ENCODE results near the gene PPP2CA. TPM values are rescaled to one million over a fixed set of nuclear protein-coding genes. Genes with fewer than 3 reads are reported as not detected.

The PPP2CA gene
- total RNA-seq, 1 donor, result 76.6 TPM

- TF ChIP-seq, protein P1, sequence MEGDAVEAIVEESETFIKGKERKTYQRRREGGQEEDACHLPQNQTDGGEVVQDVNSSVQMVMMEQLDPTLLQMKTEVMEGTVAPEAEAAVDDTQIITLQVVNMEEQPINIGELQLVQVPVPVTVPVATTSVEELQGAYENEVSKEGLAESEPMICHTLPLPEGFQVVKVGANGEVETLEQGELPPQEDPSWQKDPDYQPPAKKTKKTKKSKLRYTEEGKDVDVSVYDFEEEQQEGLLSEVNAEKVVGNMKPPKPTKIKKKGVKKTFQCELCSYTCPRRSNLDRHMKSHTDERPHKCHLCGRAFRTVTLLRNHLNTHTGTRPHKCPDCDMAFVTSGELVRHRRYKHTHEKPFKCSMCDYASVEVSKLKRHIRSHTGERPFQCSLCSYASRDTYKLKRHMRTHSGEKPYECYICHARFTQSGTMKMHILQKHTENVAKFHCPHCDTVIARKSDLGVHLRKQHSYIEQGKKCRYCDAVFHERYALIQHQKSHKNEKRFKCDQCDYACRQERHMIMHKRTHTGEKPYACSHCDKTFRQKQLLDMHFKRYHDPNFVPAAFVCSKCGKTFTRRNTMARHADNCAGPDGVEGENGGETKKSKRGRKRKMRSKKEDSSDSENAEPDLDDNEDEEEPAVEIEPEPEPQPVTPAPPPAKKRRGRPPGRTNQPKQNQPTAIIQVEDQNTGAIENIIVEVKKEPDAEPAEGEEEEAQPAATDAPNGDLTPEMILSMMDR (IDR thresholded peaks at IDR 0.05; ENCODE audit: insufficient read depth, low read length), result no peak
- peak; percentile 85 for DNase-seq (ENCODE audit: low read depth)
- peak within 1 kb of the TSS; percentile 87 for H3K4me3 ChIP-seq (ENCODE audit: low read depth, low read length)
Measured at GRCh38 chr5:134176511-134177368, 49.1 kb downstream of the PPP2CA start, which contains the start of gene SKP1. Gene SKP1 (minus strand): TSS chr5:134176950. CDS start chr5:134174022, 2,928 bp downstream.

- H3K4me3 ChIP-seq (ENCODE audit: low read depth, low read length), result peak overlapping the region; percentile 87
- peak; percentile 33 for DNase-seq (ENCODE audit: low read depth)
- TF ChIP-seq, protein P1 (IDR thresholded peaks at IDR 0.05; ENCODE audit: insufficient read depth, low read length), result no peak
Measured at GRCh38 chr5:134175921-134176510, 49.9 kb downstream of the PPP2CA start.

- DNase-seq (ENCODE audit: low read depth), result peak; percentile 71
- TF ChIP-seq, protein P1 (IDR thresholded peaks at IDR 0.05; ENCODE audit: insufficient read depth, low read length), result no peak
- H3K4me3 ChIP-seq (ENCODE audit: low read depth, low read length), result peak overlapping the region; percentile 87
Measured at GRCh38 chr5:134174841-134175839, 50.7 kb downstream of the PPP2CA start.

GRCh38 chr5:134171972-134172371 is 53.9 kb downstream of the PPP2CA start:
- H3K4me3 ChIP-seq (ENCODE audit: low read depth, low read length), result no peak overlapping the region
- TF ChIP-seq, protein P1 (IDR thresholded peaks at IDR 0.05; ENCODE audit: insufficient read depth, low read length), result no peak
- DNase-seq (ENCODE audit: low read depth), result no peak

GRCh38 chr5:134162592-134162991 is 63.3 kb downstream of the PPP2CA start:
- TF ChIP-seq, protein P1 (IDR thresholded peaks at IDR 0.05; ENCODE audit: insufficient read depth, low read length), result no peak
- DNase-seq (ENCODE audit: low read depth), result no peak
- H3K4me3 ChIP-seq (ENCODE audit: low read depth, low read length), result no peak overlapping the region

All from fibroblast of the aortic adventitia (primary cell).